ENCODE results near the gene CDH22. TPM values are rescaled to one million over a fixed set of nuclear protein-coding genes. Genes with fewer than 3 reads are reported as not detected.

Gene CDH22
- total and polyA plus RNA-seq, 9 of the 15 experiments (the other 6 are each of a cell fraction or from before 2014, with no cell fraction given) = 0.07 to 0.08 TPM; not detected in 7

- no peak for TF ChIP-seq ARID3A (IDR thresholded peaks at IDR 0.05; ENCODE audit: borderline replicate concordance, low read depth, low read length)
- TF ChIP-seq NFIC (IDR thresholded peaks at IDR 0.05) = peak; percentile 61
- no peak for TF ChIP-seq BRD4 (IDR thresholded peaks at IDR 0.05)
- TF ChIP-seq ZNF347 (CRISPR knock-in tag; IDR thresholded peaks at IDR 0.05; ENCODE audit: low read depth) = no peak
- no peak; the same call in 1 of the 2 replicates for TF ChIP-seq ZNF740 (CRISPR knock-in tag; IDR thresholded peaks at IDR 0.05)
- no peak for TF ChIP-seq ZNF740 (tag; IDR thresholded peaks at IDR 0.05)
- TF ChIP-seq ZNF253 (CRISPR knock-in tag; conservative IDR thresholded peaks at IDR 0.05) = no peak
- TF ChIP-seq THRB (CRISPR knock-in tag; conservative IDR thresholded peaks at IDR 0.05) = no peak
- no peak for TF ChIP-seq SP1 (CRISPR knock-in tag; IDR thresholded peaks at IDR 0.05)
- no peak for TF ChIP-seq ARID1B (IDR thresholded peaks at IDR 0.05)
- TF ChIP-seq ZNF76 (CRISPR knock-in tag; IDR thresholded peaks at IDR 0.05; ENCODE audit: borderline replicate concordance) = no peak
- TF ChIP-seq CREB5 (CRISPR knock-in tag; IDR thresholded peaks at IDR 0.05) = no peak
- peak; percentile 85 for TF ChIP-seq NCOA6 (IDR thresholded peaks at IDR 0.05)
- TF ChIP-seq RB1 (IDR thresholded peaks at IDR 0.05; ENCODE audit: low read depth) = peak; percentile 50; the same call in 1 of the 2 replicates
- TF ChIP-seq TFE3 (CRISPR knock-in tag; IDR thresholded peaks at IDR 0.05) = no peak
- TF ChIP-seq RBM17 (IDR thresholded peaks at IDR 0.05; ENCODE audit: borderline replicate concordance, low read depth, low read length) = no peak
- TF ChIP-seq CBX3 (IDR thresholded peaks at IDR 0.05; ENCODE audit: borderline replicate concordance in 1 of 2, low read length in 2 of 2) = no peak
- peak; percentile 70 to 87 for TF ChIP-seq RAD21 (CRISPR knock-in tag; conservative IDR thresholded peaks at IDR 0.05 in 1 of 2, IDR thresholded peaks at IDR 0.05 in 1 of 2)
- TF ChIP-seq GTF2A2 (tag; IDR thresholded peaks at IDR 0.05) = no peak
- TF ChIP-seq POLR2A (conservative IDR thresholded peaks at IDR 0.05) = no peak
- TF ChIP-seq ZNF707 (CRISPR knock-in tag; conservative IDR thresholded peaks at IDR 0.05) = no peak
- TF ChIP-seq GABPB1 (CRISPR knock-in tag; IDR thresholded peaks at IDR 0.05) = 0 out of 2 replicates have a peak, but pooled peaks have one; percentile 21
Observed at GRCh38 chr20:46307139-46307998, 929 bp downstream of the CDH22 start (continued).
